ENCODE results near the gene VWCE.

Gene VWCE

DNA sequence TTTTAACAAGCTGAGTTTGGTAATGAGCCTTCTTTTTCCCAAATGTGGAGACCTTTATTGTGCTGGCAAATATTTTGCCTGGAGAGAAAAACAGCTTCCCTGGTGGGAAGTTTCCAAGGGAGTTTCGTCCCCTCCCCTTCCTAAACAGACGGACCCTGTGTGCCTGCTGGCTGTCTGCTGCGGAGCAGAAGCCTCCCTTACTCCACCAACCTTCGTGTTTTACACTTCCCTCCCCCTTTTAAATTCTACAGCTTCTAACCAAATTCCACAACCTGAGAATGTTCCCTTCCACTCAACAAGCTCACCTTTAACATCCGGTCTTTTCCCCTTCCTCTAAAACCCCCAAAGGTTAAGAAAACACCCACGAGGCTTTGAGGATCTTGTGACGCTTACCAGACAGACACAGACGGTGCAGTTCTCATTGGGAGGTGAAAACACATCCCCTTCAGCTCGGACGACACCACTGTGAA, 17.1 kb downstream of the VWCE start:
- Mint-ChIP-seq H3K27me3 (no peaks in the 10 kb centered on the region), H3K4me3 (no peak overlapping the region), H3K27ac (no peak overlapping the region), H3K9me3 (no peaks in the 10 kb centered on the region), H3K36me3 (no peaks in the 10 kb centered on the region), H3K4me1 (no peaks in the 10 kb centered on the region)

DNA sequence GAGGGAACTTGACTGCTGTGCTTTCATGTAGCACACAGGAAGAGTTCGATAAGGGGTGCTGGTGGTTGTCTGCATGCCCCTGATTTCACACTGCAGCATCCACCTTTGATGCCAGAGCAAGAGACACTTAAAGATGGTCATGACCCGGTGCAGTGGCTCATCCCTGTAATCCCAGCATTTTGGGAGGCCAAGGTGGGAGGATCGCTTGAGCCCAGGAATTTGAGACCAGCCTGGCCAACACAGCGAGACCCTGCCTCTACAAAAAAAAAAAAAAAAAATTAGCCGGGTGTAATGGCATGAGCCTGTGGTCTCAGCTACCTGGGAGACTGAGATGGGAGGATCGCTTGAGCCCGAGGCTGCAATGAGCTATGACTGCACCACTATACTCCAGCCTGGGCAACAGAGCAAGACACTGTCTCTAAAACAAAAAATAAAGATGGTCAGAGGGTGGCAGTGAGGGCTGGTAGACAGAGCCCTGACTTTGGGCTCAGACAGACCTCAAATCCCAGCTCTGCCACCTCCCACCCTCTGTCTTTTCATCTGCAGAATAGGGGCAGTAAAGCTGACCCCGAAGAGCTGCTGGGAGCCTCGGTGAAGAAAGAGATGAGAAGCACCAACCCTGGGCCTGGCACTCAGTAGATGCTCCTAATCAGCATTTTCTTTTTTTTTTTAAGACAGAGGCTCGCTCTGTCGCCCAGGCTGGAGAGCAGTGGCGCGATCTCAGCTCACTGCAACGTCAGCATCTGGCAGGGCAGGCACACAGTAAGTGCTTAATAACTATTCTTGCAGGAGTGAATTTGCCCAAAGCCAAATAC, 17.7 kb downstream of the VWCE start:
- H3K4me3 Mint-ChIP-seq = no peak overlapping the region
- H3K9me3 Mint-ChIP-seq = no peaks in the 10 kb centered on the region
- no peaks in the 10 kb centered on the region for H3K27me3 Mint-ChIP-seq
- no peaks in the 10 kb centered on the region for H3K4me1 Mint-ChIP-seq
- no peaks in the 10 kb centered on the region for H3K36me3 Mint-ChIP-seq
- no peak overlapping the region for H3K27ac Mint-ChIP-seq

DNA sequence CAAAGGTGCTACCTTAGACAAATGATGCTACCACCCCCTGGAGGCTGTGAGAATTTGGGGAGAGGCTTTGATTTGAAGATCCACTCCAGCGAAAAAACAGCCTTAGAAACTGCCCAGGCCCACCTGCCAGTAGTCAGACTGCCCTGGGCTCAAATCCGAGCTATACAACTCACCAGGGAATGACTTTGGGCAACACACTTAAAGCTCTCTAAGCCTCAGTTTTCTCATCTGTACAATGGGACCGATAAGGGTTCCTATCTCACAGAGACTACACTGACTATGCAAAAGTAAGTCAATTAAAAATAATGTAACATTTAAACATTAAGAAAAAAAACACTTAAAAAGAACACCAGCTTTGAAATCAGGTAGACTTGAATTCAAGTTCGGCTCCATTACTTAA, 19.9 kb downstream of the VWCE start:
- Mint-ChIP-seq H3K4me3 (no peak overlapping the region), H3K4me1 (no peaks in the 10 kb centered on the region), H3K9me3 (no peaks in the 10 kb centered on the region), H3K27me3 (no peaks in the 10 kb centered on the region), H3K36me3 (no peaks in the 10 kb centered on the region), H3K27ac (no peak overlapping the region)

DNA sequence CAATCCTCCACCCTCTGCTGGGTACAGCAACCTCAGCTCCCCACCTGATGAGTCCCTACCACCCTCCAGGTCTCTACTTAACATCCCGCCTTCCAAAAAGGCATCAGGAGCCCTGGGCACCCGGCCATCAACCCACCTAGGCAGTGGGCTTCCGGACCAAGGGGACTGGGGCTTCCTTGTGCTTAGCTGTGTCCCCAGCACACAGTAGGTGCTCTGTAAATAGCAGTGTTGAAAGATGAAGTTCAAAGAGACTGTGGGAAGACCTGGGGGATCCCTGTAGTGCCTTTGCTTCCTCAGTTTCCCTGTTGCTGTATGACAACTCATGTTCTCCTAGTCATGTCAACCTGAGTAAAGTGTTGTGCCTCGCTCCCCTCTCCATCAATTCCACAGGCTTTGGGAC, 21.0 kb downstream of the VWCE start:
- Mint-ChIP-seq H3K27ac (no peak overlapping the region), H3K4me3 (no peak overlapping the region), H3K4me1 (no peaks in the 10 kb centered on the region), H3K9me3 (no peaks in the 10 kb centered on the region), H3K27me3 (no peaks in the 10 kb centered on the region), H3K36me3 (no peaks in the 10 kb centered on the region)

DNA sequence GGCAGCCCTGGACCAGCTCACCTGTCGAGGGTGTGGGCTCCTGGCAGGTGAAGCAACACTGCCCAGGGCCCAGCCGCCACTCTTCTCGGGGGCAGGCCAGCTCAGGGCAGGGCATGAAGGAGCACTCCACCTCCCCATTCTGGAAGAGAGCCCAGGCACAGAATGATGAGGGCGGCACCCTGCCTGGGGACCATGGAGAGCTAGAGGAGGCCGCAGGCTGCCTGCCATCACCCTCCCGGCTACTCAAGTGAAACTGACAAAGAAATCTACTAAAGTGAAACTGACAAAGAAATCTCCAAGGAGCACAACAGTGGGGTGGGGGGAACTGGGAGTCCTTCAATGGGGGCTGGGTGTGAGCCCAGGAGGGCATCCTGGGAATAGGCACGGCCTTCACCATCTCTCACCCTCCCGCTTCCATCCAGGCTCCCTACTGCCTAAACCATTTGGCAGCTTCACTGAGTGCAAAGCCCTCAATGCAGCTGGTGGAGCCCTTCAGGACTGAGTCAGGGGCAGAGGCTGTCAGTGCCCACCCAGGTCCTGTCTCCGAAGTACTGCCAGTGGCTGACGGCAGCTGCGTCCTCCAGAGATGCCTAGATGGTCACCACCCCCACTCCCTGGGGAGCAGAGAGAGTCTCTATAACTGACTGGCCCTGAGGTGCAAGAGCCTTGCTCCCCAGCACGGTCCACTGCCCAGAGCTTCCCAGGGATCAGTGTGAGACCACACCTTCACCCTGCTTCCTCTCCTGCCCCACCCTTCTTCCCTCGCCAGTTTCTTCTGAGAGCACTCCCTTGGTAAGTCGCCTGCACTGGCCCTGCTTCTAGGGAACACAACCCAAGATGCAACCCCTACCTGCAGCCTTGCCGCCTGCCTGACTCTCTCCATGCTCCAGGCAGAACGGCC, 21.7 kb downstream of the VWCE start:
- no peaks in the 10 kb centered on the region for H3K36me3 Mint-ChIP-seq
- no peaks in the 10 kb centered on the region for H3K27me3 Mint-ChIP-seq
- H3K4me3 Mint-ChIP-seq = no peak overlapping the region
- no peaks in the 10 kb centered on the region for H3K9me3 Mint-ChIP-seq
- no peaks in the 10 kb centered on the region for H3K4me1 Mint-ChIP-seq
- no peak overlapping the region for H3K27ac Mint-ChIP-seq

DNA sequence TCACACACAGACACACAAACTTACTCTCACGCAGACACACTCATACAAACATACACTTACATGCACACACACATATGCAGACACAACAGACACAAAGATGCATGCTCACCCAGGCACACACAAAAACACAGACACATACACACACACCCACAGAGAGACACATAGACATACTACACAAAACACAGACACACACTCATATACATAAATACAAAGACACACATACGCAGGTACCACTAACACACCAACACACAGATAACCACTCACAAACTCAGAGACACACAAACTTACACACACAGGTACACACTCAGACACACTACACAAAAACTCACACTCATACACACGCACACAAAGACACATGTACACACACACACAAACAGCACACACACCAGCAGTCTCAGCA, 22.4 kb downstream of the VWCE start:
- H3K36me3 Mint-ChIP-seq = no peaks in the 10 kb centered on the region
- H3K27me3 Mint-ChIP-seq = no peaks in the 10 kb centered on the region
- H3K4me1 Mint-ChIP-seq = no peaks in the 10 kb centered on the region
- no peak overlapping the region for H3K4me3 Mint-ChIP-seq
- no peaks in the 10 kb centered on the region for H3K9me3 Mint-ChIP-seq
- no peak overlapping the region for H3K27ac Mint-ChIP-seq

DNA sequence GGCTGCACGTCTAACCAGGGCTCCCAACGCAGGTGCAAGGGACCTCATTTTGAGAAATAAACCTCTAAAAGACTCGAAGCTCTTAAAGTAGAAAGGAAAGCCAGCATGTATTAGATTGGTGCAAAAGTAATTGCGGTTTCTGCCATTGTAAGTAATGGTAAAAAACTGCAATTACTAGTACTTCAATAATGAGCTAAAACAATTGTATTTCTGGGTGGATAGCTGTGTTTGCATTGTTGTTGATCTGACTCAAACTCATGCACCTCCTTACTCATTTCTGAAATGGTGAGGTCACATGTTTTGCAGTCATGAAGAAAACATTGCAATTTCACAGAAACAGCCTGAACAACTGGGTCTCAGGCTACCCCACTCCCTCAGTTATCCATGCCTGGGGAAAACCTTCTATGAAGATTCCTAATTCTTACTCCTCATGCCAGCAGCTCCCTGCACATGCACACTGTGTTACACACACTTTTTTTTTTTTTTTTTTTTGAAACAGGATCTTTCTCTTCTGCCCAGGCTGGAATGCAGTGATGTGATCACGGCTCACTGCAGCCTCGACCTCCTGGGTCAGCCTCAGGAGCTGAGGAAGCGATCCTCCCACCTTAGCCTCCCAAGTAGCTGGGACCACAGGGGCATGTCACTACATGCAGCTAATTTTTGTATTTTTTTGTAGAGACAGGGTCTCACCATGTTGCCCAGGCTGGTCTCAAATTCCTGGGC, 24.6 kb downstream of the VWCE start:
- no peak overlapping the region for H3K27ac Mint-ChIP-seq
- H3K9me3 Mint-ChIP-seq = no peaks in the 10 kb centered on the region
- no peaks in the 10 kb centered on the region for H3K27me3 Mint-ChIP-seq
- H3K4me3 Mint-ChIP-seq = no peak overlapping the region
- H3K36me3 Mint-ChIP-seq = no peaks in the 10 kb centered on the region
- H3K4me1 Mint-ChIP-seq = no peaks in the 10 kb centered on the region

DNA sequence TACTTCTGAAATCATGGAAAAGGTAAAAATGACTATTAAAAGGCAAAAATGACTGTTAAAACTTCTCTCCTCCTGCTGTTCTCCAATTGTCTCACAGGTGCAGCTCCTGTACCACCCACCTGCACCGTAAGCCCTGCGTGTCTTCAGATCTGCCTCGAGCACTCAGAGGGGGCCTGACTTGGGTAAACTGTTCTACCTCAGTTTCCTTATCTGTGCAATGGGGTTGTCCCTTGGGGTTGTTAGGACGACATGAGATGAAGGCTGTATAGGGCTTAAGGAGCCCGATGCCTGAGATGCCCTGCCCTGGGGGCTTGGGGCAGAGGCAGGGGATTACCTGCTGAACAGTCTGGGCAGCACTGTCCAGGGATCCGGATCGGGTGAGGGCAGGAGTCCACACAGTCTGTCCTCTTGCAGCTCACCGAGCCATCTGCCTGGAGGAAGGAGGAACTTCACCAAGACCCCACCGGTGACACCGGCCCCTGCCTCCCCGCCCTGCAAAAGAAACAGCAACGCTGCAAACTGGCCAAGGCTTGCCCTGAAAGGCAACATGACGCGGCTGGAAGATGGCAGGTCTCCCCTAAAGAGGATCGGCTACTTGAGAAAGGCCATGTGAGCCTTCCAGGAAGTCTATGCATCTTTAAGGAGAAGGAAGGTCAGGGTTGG, 26.4 kb downstream of the VWCE start:
- Mint-ChIP-seq H3K27me3 (no peaks in the 10 kb centered on the region), H3K36me3 (no peaks in the 10 kb centered on the region), H3K27ac (no peak overlapping the region), H3K9me3 (no peaks in the 10 kb centered on the region), H3K4me1 (no peaks in the 10 kb centered on the region), H3K4me3 (no peak overlapping the region)

DNA sequence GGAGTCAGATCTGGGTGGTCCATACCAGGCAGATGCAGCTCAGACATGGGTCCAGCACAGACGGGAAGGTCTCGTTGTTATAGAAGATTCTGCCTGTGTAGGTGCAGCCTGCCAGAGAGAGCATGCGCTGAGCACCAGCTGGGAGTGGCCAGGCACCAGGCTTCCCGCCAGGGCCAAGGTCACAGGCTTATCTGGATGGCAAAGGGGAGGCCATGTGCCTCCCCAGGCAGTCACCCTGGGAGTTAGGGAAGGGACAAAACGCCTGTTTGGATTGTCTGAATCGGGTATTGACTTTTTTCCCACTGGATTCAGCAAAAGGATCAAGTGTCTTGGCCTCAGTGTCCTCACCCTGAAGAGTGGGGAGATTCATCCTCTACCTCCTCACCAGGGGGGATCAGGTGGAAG, 27.7 kb downstream of the VWCE start:
- Mint-ChIP-seq H3K36me3 (no peaks in the 10 kb centered on the region), H3K4me3 (no peak overlapping the region), H3K9me3 (no peaks in the 10 kb centered on the region), H3K27me3 (no peaks in the 10 kb centered on the region), H3K4me1 (no peaks in the 10 kb centered on the region), H3K27ac (no peak overlapping the region)

DNA sequence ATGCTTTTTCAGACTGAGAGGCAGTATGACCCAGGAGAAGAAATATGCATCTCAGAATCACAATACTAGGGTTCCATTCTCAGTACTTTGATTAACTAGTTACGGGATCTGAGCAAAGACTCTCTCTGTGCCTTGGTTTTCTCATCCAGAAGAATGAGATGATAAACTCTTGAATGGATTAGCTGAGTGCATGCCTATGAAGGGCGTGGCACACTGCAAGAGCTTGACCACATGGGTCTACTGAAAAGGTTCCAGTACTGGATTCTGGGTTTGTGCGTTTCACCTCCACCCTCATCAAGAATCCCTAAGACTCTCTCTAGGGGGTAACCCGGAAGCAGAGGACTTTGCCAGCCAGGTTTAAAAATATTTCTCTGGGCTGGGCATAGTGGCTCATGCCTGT, 28.5 kb downstream of the VWCE start:
- H3K9me3 Mint-ChIP-seq = no peaks in the 10 kb centered on the region
- H3K27me3 Mint-ChIP-seq = no peaks in the 10 kb centered on the region

DNA sequence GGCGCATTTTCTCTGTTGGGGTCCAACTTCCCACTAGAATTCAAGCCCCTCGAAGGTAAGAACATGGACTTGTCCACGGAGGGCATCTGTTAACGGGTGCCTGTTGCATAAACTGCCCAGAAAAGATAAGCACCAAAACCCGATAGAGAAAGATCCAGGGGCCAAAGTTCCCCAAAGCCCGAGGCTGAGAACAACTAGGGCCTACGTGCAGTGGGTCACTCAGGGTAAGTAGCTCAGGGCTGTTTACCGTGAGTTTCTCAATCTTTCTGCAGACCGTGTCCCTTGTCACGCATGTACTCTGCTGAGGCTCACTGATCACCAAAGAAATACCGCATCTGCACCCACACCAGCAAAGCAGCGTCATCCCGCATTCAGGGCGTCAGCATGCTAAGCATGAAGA, 29.8 kb downstream of the VWCE start:
- Mint-ChIP-seq H3K36me3 (no peaks in the 10 kb centered on the region), H3K27me3 (no peaks in the 10 kb centered on the region), H3K9me3 (no peaks in the 10 kb centered on the region), H3K4me1 (no peaks in the 10 kb centered on the region), H3K4me3 (no peak overlapping the region), H3K27ac (no peak overlapping the region)

More for the DNA sequence above, 28.5 kb downstream of the VWCE start:
- no peak overlapping the region for H3K27ac Mint-ChIP-seq
- no peaks in the 10 kb centered on the region for H3K36me3 Mint-ChIP-seq
- no peak overlapping the region for H3K4me3 Mint-ChIP-seq
- H3K4me1 Mint-ChIP-seq = no peaks in the 10 kb centered on the region

DNA sequence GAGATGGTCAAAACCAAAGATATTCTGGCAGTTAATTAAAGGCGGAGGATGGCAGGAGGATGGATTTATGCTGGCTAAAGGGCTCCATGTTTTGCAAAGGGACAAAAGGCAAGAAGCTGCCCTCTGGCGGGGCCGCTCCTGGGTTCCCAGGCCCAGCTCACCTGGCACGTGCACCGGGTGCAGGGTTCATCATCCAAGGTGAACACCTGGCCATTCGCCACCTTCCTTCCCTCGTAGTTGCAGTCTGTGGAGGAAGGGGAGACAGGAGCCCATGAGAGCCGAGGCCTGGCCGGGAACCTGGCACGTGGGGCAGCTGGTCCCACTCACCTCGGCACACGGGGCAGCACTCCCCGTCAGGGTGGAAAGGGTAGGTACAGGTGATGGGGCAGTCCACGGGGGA, 30.3 kb downstream of the VWCE start:
- H3K9me3 Mint-ChIP-seq = no peaks in the 10 kb centered on the region
- H3K4me3 Mint-ChIP-seq = no peak overlapping the region
- H3K27ac Mint-ChIP-seq = no peak overlapping the region

DNA sequence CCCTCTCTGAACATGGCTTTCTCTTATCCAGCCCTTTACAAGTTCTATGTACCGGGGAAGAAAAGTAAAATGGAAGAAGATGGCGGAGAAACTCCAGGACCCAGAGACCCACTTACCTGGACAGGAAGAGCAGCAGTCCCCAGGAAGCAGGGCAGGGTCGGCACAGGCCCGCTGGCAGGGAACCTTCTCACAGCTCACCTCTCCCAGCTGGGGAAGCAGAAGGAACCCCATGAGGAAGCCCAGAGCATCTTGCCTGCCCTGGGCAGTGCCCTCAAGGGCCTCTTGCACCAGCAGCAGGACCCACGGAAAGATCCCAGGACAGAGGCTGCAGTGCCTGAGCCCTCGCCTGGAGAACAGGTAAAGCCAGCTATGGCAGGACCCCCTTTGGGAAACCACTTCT, 30.7 kb downstream of the VWCE start:
- Mint-ChIP-seq H3K9me3 (no peaks in the 10 kb centered on the region), H3K4me3 (no peak overlapping the region), H3K4me1 (no peaks in the 10 kb centered on the region), H3K36me3 (no peaks in the 10 kb centered on the region), H3K27me3 (no peaks in the 10 kb centered on the region), H3K27ac (no peak overlapping the region)

More for the DNA sequence above, 30.3 kb downstream of the VWCE start:
- Mint-ChIP-seq H3K27me3 (no peaks in the 10 kb centered on the region), H3K4me1 (no peaks in the 10 kb centered on the region), H3K36me3 (no peaks in the 10 kb centered on the region)

DNA sequence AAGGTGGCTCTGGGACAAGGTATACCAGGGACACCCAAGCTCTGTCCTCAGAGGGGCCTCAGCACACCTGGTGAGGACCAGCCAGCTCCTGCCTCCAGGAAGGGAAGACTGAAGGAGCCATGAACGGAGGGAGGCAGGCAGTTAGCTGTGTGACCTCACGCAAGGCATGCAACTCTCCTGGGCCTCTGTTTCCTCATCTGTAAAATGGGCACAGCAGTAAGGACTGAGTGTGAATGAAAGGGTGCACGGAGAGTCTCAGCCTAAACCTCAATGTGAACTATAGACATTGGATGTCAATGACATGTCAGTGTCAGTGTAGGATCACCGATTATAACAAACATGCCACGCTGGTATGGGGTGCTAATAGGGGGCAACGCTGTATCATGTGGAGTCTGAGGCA, 35.8 kb downstream of the VWCE start:
- no peaks in the 10 kb centered on the region for H3K4me1 Mint-ChIP-seq
- H3K36me3 Mint-ChIP-seq = no peaks in the 10 kb centered on the region
- no peak overlapping the region for H3K4me3 Mint-ChIP-seq
- no peaks in the 10 kb centered on the region for H3K27me3 Mint-ChIP-seq
- no peak overlapping the region for H3K27ac Mint-ChIP-seq
- H3K9me3 Mint-ChIP-seq = no peaks in the 10 kb centered on the region

DNA sequence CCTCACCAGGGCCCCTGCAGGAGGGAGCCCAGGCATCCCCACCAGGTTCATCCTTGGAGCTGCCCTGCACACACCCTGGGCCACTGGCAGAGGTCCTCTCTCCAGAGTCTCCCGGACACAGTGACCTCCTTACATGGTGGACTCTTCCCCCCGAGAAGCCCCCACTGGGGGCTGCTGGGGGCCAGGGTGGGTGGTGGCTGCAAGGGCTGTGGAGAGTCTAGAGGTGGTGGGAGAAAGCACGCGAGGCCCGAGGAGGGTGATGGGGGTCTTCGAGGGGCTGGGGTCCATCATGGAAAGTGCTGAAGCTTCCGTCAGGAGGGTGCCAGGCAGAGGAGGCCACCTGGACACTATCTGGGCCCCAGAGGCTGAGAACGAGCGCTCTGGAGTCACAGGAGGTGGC, 36.6 kb downstream of the VWCE start:
- H3K4me3 Mint-ChIP-seq = no peak overlapping the region
- no peak overlapping the region for H3K27ac Mint-ChIP-seq
- no peaks in the 10 kb centered on the region for H3K9me3 Mint-ChIP-seq
- no peaks in the 10 kb centered on the region for H3K27me3 Mint-ChIP-seq
- no peaks in the 10 kb centered on the region for H3K36me3 Mint-ChIP-seq
- no peaks in the 10 kb centered on the region for H3K4me1 Mint-ChIP-seq
